GM19455 (cell line): ENCODE data around the gene BEST4.
"Not testable (repeated sequence)": the region's sequence is repeated elsewhere in the genome, so short reads cannot be mapped to it uniquely, and the experiment has no call there.

Experiments used
- ATAC-seq: cut with Tn5 transposase; IDR thresholded peaks from one replicate; pipeline ENCODE4 v1.9.1; 2021; ENCODE audit not compliant: unreplicated experiment

Gene BEST4

DNA sequence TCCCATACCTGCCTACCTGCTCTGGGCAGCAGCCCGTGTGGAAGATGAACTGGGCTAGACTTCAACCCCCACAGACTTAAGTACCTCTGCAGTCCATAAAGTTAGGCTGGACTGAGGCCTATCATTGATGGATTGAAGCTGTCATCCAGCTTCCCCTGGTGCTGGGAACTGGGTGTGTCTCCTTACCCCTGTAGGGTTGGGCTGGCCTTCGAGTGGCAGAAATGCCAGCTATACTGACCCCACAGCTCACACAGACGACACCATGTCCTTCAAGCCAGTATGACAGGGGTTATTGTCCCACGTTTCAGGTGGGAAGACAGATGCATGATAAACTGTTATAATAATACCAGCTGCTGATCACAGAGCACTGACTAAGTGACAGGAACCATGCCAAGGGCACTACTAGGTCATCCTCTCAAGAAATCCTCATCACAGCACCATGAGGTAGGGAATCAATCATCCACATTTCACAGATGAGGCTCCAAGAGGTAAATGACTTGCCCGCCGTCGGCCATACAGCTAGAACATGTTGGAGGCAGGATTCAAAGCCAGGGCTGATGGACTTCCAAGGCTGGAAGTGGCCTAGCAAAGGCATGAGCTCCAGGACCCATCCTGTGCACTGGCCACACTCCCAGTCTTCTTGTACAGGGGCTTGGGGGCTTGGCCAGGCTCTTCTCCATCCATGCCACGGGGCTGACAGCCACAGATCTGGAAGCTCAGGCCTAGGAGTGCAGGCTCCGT is at the start of gene BEST4:
BEST4 (minus strand) TSS at position 51 of the 741 bp plus-strand sequence. CDS start 465 bp downstream, outside the sequence.
- no peak for ATAC-seq

DNA sequence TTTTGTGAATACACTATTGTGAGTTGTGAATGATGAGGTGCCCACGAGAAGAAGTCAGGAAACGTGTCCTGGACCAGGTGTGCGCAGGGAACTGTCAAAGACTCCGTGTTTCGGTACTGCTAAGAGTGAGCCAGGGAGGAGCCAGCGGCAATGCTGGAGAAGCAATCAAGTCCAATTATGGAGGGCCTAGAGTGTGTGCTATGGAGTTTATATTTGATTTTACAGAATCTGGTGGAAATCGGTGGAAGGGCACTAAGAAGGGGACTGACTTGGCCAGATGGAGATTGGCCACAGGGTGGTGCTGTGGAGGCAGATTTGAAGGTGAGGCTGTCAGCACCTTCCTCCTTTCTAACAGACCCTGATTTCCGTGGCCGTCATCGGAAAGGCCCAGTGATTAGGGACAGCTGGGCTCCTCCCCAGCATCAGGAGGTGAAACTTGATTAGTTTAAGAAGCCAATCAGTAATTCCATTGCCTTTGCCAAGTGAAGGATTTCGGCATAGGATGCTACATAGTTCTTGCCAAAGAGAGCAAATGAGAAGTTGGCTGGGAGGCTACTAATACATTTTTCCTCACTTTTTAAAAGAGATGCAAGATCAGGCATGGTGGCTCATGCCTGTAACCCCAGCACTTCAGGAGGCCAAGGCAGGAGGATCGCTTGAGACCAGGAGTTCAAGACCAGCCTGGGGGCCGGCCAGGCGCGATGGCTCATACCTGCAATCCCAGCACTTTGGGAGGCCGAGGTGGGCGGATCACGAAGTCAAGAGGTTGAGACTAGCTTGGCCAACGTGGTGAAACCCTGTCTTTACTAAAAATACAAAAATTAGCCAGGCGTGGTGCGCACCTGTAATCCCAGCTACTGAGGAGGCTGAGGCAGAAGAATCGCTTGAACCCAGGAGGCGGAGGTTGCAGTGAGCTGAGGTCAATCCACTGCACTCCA is 48.0 kb upstream of the BEST4 start:
- ATAC-seq = no peak

DNA sequence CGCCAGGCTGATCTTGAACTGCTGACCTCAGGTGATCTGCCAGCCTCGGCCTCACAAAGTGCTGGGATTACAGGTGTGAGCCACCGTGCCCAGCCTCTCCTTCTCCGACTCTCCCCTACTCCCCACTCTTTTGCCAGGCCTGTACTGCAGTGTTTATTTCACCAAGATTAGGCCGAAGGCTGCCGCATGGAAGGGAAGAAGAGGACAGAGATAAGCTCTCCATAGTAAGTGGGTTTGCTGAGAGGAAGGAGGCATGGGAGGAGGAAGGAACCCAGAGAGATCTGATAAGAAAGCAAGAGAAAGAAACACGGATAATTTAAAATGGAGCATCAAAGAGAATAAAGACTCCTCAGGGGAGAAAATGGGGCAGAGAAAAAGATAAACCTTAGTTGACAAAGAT is 46.4 kb upstream of the BEST4 start:
- no peak for ATAC-seq

DNA sequence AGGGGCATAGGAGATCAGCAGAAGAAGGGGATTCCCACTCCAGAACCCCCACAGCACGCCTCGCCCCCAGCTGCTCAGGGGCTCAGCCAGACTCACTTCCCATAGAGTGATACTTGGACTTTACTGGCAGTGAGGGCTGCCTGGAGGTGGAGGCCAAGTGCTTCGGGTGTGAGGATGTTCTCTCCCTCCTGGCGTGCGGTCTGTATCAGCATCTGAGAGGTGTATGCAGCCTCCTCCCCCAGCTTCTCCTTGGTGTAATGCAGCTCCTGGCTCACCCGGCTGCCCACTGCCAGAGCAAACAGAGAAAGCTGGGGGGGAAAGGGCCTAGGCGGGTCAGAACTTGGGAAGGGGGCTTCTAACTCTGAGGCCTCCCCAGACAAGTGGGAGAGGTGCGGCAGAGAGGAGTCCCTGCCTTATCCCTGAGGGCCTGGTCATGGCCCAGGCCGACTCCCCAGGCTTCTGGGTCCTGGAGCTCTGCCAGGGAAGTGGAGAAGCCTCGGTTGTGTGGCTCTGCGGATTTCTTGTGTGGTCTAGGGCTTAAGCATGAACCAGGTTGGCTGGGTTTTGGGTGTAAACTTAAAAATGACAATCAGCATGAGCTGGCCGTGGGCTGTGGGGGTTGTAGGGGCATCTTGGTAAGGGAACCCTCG is 44.2 kb upstream of the BEST4 start:
- ATAC-seq = no peak

DNA sequence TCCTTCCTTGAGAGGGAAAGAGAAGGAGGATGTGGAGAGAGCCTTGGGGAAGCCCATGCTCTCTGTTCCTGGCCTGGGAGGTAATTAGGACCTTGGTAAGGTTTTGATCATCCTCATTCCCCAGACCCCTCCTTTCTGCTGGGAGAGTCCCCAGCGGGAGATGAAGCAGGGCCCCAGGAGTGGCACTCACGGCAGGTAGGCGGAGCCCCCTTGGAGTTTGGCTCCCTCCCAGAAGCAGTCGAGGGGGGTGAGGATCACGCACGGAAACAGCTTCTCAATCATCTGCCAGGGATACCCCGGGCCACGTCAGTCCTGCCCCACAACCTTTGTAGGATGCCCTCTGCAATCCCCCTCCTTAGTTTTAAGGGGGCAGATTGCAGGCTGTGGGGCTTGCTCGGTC is 43.5 kb upstream of the BEST4 start:
- no peak for ATAC-seq

DNA sequence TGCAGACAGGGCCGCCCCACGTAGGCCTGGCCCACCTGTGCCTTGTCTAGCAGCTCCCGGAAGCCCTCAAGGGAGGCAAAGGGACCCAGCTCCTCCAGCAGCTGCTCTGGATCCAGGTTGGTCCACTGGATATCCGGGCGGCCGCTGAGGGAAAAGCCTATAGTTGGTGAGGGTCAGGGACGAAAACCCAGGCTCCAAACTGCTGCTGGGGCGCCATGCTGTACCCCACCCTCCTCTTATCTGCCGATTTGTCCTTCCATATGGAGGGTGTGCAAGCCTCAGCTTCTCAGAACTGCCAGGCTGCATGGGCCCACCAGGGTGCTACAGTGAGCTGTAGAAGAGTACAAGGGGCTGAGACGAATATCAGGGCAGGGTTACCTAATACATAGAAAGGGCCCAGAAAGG is 42.9 kb upstream of the BEST4 start:
- no peak for ATAC-seq

DNA sequence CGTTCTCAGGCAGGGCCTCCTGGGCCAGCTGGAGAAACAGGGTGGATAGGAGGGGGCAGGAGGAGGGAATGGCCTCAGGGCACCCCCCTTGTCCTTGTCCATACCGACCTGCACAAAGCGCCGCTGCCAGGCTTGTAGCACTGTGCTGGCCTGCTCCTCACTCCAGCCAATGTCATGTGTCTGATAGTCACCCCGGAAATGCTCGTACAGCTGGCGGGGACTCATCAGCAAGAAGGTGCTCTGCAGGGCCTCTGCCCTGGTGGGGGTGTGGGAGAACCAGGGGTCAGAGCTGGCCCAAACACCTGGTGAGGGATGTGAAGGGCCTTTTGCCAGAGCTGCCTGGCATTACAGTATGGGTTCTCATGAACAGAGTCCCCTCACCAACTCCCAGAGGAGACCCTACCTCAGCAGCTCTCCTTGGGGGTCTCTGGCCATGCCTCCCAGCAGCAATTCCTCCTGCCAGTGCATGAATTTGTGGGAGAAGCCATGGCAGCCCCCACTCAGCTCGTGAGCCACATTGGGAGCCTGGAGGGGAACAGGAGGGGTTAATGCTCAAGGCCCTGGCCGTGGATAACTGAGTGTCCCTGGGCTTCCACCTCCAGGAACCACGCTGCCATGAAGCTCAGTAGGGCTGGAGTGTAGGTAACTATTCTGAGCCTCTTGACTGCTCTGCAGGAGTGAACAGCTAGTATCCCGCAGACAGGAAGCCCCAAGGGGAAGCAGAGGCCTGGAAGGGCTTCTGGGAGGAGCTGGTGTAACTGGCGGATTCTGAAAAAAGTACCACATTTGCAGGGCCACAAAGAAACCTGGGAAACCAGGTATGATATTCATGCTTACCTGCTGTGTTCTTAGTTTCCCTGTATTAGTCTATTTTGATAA is 41.8 kb upstream of the BEST4 start:
- ATAC-seq = no peak

DNA sequence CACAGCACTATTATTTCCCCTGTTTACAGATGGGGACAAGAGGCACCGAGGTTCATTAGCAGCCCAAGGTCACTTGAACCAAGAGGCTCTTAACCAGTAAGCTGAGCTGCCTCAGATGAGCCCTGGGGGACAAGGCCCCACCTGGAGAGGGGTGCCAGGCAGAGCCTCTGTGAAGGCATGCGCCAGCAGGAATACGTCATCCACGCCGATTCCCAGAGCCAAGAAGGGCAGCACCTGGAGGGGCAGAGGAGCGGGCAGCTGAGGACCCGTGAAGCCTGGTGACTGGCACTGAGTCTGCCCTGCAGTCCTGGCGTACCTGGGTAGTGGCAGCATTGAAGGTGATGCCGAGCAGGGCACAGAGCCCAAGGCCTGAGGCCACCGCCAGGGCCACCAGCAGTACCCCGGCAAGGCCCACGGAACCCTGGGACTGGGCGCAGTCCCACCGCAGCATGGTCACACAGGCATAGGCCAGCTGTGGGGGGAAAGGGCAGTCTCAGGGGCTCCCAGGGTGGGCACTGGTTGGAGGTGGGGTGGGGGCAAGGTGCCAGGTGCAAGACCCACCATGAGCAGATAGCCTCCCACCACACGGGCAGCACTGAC is 41.0 kb upstream of the BEST4 start:
- no peak for ATAC-seq

DNA sequence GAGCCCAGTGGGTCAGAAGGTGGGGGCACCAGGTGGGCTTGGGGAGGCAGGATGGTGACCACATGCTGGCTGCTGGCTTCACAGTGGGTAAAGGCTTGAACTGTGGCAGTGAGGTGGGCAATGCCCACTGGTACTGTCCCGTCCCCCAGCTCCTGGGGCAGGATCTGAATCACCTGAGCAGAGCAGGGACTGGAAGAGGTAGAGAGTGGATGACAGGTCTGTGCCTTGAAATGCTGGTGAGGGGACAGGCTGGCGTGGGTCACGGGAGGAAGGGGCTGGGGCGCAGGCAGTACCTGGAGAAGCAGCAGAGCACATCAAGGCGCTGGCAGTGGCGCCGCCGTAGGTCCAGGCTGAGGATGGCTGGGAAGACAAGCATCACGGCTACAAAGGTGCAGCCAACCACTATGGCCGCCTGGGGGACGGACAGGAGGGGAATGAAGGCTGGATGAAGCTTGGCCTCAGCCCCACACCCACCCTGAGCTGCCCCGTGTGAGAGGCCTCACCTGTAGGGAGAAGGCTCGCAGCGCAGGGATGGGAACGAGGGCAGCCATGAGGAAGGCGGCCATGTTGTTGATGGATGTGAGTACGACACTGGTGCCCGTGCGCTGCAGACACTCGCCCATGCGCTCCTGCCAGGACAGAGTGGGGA is 40.2 kb upstream of the BEST4 start:
- no peak for ATAC-seq

DNA sequence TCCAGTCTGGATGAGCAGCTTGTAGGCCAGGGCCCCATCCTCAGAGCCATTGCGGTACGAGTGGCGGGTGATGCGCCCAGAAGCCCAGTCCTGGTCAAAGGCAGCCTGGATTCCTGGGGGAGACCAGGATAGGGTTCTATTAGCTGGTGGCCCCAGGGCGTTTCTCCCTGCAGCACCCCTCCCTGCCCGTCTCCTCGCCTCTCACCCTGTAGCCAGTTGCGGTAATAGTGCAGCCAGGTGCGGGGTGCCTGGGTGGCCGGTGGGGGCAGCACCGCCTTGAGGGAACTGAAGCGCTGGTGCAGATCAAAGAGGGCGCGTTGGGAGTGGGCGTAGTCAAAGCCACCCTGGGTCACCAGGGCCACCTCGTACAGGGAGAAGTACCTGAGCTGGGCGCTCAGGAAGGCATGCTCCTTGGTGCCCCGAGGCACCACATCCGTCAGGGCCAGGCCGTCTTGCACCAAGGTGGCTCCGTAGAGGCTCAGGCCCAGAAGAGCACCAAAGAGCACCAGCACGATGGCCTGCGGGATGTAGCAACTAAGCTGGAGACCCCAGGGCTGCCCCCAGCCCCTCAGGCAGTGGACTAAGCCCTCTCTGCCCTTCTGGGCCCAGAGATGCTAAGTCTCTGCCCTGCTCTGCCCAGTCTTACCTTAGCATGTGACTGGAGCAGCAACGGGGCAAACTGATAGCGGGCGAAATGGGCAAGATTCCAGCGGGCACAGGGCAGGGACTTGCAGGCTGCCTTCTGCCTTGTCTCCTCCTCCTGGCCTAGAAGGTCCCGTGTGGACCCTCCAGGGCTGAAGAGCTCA is 39.4 kb upstream of the BEST4 start:
- no peak for ATAC-seq

DNA sequence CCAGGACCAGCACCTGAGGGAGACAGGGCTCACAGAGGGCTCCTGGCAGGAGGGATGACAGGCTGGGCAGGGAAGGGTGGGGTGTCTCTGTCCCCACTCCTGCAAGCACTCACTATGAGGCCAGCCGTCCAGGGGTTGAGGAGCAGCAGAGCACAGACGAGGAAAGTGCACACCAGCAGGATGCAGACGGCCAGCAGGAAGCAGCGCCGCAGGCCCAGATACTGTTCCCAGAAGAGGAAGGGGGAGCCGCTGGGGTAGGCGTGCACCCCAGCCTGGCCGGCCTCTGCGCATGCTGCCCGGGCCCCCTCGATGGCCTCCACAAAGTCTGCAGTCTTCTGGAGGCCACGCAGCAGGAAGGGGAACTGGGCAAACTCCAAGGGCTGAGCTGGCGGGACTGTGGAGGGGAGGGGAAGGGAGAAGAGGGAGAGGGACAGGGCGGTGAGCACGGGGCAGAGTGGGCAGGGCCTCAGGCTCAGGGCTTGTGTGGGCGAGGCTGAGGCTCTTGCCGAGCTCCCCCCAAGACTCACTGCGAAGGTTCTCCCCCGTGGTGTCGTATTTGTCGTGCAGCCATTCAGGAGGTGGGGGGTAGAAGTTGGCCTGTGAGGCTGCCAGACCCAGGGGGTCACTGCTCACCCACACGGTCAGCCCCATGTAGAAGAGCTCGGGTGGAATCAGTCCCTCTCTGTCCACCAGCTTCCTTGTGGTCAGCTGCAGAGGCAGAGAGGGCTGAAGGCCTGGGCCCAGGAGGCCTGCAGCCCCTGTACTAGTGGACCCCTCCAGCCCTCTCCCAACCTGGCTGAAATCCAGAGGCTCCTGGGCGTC is 38.6 kb upstream of the BEST4 start:
- no peak for ATAC-seq

DNA sequence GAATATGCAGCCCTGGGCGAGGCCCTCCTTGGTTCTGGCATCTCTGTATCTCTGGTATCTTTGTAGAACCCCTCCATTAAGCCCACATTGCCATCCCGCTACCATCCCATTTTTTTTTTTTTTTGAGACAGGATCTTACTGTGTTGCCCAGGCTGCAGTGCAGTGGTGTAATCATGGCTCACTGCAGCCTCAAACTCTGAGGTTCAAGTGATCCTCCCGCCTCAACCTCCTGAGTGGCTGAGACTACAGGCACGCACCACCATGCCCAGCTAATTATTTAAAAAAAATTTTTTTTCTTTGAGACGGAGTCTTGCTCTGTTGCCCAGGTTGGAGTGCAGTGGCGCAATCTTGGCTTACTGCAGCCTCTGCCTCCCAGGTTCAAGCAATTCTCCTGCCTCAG is 36.4 kb upstream of the BEST4 start:
- not testable (repeated sequence) for ATAC-seq

DNA sequence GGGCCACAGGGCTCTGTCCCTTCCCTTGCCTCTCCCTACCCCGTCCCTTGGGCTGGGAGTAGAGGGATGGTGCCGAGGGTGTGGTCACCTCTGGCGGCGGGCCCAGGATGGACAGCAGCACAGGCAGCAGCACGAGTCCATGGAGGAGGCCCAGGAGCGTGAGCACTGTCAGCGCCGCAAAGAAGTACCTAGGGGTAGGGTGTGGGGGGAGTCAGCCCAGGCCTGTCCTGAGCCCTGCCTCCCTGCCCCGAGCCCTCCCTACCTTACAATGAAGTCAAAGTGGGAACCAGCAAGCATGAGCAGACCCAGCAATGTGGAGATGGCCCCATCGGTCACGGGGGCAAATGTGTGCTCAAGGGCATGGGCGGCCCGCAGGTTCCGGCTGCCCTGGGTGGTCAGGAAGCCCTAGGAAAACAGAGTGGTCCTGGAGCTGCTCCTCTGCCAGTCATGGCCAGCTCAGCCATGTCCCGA is 35.0 kb upstream of the BEST4 start:
- no peak for ATAC-seq

DNA sequence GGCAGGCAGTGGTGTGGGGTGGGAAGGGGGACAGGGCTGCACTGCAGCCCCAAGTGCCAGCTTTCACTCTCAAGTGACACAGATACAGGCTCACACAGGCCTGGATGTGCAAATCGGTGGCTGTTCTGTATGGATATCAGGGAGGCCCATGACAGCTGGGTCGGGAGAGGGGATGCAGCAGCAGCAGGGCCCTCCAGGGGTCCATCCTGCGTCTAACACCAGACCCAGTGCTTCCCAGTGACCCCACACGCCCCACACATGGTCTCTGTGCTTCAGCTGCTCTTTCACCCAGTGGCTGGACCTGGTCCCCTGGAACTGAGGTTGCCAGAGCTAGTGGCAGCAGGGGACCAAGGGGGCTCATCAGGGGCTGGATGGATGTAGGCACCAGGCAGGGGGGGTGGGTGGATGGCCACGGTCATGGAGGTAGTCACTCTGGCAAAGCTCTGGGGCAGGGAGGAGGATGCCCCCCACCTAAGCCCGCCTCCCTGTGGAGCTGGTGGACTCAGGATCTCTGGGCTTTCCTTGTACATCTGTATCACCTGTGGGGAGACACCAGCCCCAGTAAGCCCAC is 34.2 kb upstream of the BEST4 start:
- ATAC-seq = no peak

DNA sequence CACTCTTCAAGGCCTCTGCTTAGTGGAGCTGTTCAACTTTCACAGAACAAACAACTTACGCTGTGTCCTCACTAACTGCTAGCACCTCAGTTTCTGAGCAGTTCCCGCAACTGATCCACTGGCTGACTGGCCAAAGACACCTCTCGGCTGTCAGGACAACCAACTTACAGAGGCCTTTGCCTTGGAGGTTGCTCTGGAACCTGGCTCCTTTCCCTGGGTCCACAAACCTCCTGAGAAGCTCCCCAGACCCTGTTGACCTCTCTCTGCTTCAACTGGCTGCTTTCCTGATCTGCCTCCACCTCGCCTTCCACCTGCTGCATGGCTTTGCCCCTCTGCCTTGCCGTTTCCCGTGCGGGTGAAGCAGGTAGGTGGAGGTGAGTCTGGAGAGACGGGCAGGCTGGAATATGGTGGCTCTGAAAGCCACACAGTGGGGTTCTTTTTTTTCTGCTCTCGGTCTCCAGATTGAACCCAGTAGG is 33.3 kb upstream of the BEST4 start:
- ATAC-seq = no peak

DNA sequence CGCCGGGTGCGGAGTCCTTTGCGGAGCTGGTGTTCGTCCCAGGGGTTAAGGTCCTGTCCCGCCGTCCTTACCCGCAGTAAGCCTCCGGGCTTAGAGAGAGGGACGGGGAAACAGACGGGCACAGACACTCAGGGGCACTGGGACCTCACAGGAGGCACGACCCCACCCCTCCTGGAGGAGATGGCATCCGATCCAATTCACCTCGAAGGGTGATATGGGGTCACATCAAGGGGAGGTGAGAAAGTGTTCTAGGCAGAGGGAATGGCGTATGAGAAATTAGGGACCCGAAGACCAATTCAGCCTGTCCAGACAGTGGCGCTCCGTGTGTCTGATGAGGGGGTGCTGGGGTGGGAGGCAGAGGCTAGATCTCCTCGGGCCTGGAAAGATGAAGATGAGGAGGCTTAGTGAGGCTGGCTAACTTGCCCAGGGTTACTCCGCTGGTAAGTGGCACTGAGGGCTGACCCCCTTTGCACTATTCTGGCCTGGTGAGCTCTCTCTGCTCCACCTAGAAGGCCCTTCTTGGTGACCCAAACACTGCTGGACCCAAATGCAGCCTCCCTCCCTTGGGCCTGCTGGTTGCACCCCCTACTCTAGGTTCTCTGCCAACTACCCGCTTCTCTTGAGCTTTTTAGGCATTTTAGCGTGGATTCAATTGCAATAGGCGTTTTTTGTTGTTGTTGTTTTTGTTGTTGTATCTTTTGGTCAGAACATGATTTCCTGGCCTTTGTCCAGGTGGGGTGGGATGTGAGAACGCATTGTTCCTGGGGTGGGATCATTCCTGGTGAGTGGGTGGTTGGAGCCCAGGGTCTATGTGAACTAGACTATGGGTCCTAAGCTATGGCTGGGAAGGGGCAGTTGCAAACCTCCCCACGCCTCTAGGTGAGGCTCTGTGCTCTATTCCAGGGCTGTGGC is 32.6 kb upstream of the BEST4 start:
- ATAC-seq = peak; percentile 8
